NCI-H748 (cell line): ENCODE results near the gene IFNB1.

Experiments
- DNase-seq: peaks from one replicate; lab custom pipeline; 2025; ENCODE audit not compliant: unreplicated experiment; lab: John Stamatoyannopoulos, UW

The IFNB1 gene

GRCh38 chr9:21070906-21071305 lies 6.8 kb downstream of the IFNB1 start:
- DNase-seq: no peak

DNA sequence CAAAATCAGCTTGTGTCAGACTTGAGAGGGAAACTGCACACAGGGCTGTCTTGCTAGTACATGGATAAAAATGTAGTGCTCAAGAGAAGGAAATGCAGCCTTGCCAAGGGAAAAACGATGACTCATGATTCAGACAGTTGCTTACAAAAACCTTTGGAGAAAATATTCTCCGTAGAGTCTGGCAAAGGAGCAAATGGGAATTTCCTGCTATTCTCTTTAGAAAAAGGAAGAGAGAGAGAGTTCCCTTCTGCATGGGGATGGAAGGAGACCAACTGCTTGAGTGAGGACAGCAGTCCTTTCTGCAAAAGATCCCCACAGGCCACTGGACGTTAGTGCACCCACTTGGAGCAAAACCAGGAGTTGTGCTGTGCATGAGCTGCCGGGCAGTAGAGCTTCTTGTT lies 7.6 kb downstream of the IFNB1 start:
- no peak for DNase-seq

- DNase-seq: no peak
Observed at GRCh38 chr9:21060919-21061561, 16.7 kb downstream of the IFNB1 start.

DNA sequence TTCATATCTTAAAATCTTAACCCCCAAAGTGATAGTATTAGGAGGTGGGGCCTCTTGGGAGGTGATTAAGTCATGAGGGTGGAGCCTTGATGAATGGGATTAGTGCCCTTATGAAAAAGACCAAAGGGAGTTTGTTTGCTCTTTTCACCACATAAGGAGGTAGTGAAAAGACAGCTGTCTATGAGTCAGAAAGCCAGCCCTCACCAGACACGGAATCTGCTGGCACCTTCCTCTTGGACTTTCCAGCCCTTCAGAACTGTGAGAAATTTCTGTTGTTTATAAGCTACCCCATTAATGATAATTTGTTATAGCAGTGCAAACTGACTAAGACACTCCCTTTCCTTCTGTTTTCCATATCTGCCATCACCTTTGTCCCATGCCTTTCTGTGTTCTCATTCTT lies 20.8 kb downstream of the IFNB1 start:
- DNase-seq: peak; percentile 37

GRCh38 chr9:21053851-21054250 lies 23.9 kb downstream of the IFNB1 start:
- DNase-seq: no peak

DNA sequence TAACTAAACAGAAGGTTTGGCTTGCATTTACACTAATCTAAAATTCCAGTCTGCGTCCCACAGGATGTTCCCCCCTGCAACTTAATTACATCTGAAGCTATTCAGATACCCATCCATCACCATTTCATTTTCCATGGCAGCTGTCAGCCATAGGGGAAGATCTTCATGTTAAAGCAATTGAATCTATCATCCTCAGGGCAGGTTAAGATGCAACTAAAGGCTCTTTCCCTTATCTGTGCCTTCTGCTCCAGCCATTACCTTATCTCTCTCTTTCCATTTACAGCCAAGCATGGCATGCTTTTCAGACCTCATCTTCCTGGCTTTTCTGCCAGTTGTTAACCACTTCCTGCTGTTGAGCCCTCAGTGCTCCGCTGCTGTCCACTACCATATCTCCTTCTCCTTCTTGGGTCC lies 30.5 kb downstream of the IFNB1 start:
- DNase-seq: no peak

DNA sequence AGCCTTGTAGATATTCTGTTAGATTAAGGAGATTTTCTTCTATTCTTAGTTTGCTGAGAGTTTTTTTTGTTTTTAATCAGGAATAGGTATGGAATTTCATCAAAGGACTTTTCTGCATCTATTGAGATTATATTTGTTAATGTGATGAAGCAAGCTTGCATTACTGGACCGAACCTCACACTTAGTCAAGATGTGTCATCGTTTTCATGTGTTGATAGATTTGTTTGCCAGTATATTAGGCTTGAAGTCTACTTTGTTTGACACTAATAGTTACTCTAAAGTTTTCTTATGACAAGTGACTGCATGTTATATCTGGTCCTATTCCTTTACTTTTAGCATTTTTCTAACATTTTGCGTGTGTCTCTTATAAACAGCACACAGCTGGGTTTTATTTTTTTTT lies 33.9 kb downstream of the IFNB1 start:
- no peak for DNase-seq

DNA sequence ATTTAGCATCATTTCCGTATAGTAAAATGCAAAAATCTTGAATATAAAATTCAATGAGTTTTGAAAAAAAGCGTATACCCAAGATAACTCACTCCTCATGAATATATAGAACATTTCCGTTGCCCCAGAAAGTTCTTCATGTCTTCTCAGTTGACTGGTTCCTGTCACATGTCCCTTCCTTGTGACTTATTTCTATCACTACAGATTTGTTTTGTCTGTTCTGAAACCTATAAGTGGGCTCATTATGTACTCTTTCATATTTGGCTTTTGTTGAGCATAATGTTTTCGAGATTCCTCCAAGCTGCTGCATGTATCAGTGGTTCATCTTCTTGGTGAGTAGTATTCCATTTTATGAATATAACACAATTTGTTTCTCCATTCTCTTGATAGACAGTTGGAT lies 35.3 kb downstream of the IFNB1 start:
- DNase-seq: no peak

- DNase-seq: no peak
Observed at GRCh38 chr9:21039302-21039701, 38.4 kb downstream of the IFNB1 start.

DNA sequence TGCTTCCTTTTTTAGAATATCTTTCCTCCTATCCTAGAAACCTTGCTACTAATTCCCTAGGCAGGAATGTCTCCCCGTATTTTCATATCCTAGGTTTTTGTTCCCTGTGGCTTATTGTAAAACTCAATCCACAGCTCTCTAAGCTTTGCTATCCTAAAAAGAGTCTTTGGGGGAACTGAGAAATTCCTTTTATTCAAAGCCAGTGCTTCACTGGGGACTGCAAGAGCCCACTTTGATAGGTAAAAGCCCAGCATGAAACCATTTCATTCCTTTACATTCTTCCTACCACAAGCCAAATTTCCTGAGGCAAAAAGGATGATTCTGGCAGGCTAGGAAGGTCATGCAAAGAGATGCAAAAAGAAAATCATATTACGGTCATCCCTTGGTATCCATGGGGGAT lies 40.5 kb downstream of the IFNB1 start:
- no peak for DNase-seq

DNA sequence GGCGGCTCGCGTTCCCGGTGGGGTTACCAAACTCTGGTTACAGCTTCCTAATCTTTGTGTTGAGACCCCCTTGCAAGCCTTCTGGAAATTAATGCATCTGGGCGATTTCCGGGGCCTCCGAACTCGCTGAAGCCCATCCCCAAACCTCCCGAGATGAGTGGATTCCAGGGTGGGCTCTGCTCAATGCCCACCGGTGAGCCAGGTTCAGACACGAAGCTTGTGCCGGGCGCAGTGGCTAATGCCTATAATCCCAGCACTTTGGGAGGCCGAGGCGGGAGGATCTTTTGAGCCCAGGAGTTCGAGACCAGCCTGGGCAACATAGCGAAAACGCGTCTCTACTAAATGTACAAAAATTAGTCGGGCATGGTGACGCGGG lies 45.9 kb downstream of the IFNB1 start:
- no peak for DNase-seq

GRCh38 chr9:21031091-21031807 lies 46.5 kb downstream of the IFNB1 start, which contains the start of gene HACD4:
TSS of gene HACD4 (minus strand) at chr9:21031640. CDS start at chr9:21031590, 50 bp downstream.
- DNase-seq: peak; percentile 42

- DNase-seq: no peak
Observed at GRCh38 chr9:21030389-21031035, 47.2 kb downstream of the IFNB1 start.

DNA sequence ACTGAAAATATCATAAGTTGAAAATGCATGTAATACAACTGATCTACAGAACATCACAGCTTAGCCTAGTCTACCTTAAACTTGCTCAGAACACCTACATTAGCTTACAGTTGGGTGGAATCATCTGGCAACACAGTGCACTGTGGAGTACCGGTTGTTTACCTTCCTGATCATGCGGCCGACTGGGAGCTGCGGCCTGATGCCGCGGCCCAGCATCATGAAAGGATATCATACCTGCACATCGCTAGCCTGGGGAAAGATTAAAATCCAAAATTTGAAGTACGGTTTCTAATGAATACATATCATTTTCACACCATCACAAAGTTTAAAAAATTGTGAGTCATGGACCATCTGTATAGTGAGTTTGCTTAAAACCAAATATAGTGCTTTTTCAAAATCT lies 48.1 kb downstream of the IFNB1 start:
- DNase-seq: no peak

GRCh38 chr9:21028466-21028865 lies 49.3 kb downstream of the IFNB1 start:
- DNase-seq: no peak

GRCh38 chr9:21027295-21027694 lies 50.4 kb downstream of the IFNB1 start:
- DNase-seq: peak; percentile 6
